Calu3 (cell line): ENCODE data around the gene TMEM132D. TPM values are rescaled to one million over a fixed set of nuclear protein-coding genes. Genes with fewer than 3 reads are reported as not detected.

ENCODE experiments used
- BruUV-seq: library from RNA; stranded (reverse); fragments of 400-500 nt; replicated peaks from 2 replicates; lab custom pipeline; 2021; lab: Mats Ljungman, UMichigan
- CTCF ChIA-PET: fragments of 300-600 bp; sonication (Branson Sonifier 250); formaldehyde crosslinking; loops from one replicate; lab custom pipeline; 2022; ENCODE audit warnings: antibody characterized with exemption; lab: Charles Lee
- DNase-seq: peaks from one replicate; pipeline ENCODE4 v3.0.0; 2022
- H3K27ac Mint-ChIP-seq: one replicate; pipeline ENCODE4 v1.8.0; 2022; ENCODE audit warnings: mixed read lengths; ENCODE audit not compliant: unreplicated experiment
- H3K27me3 Mint-ChIP-seq: one replicate; pipeline ENCODE4 v1.8.0; 2022; ENCODE audit warnings: mixed read lengths; ENCODE audit not compliant: unreplicated experiment
- H3K36me3 Mint-ChIP-seq: one replicate; pipeline ENCODE4 v1.8.0; 2022; ENCODE audit warnings: mild to moderate bottlenecking, moderate library complexity, mixed read lengths; ENCODE audit not compliant: insufficient read depth, unreplicated experiment
- H3K4me1 Mint-ChIP-seq: one replicate; pipeline ENCODE4 v1.8.0; 2022; ENCODE audit warnings: mild to moderate bottlenecking, low read depth, mixed read lengths; ENCODE audit not compliant: unreplicated experiment
- H3K4me3 Mint-ChIP-seq: one replicate; pipeline ENCODE4 v1.8.0; 2022; ENCODE audit warnings: mild to moderate bottlenecking, low read depth, moderate library complexity, mixed read lengths; ENCODE audit not compliant: unreplicated experiment
- H3K9me3 Mint-ChIP-seq: one replicate; pipeline ENCODE4 v1.8.0; 2022; ENCODE audit warnings: low read depth, mixed read lengths; ENCODE audit not compliant: unreplicated experiment
- CTCF ChIP-seq: fragments of 200-600 bp; IDR thresholded peaks from one replicate; pipeline ENCODE4 v1.8.0; 2022; ENCODE audit warnings: antibody characterized with exemption; ENCODE audit not compliant: unreplicated experiment
- intact Hi-C: fragments of 100-400 bp; cut with micrococcal nuclease; formaldehyde crosslinking; loops from one replicate; pipeline ENCODE4 v1.10.0; 2022; ENCODE audit not compliant: unreplicated experiment
- total RNA-seq: library from RNA; stranded (reverse); gene quantifications from 2 replicates; pipeline ENCODE4 v1.2.3, GENCODE V29; 2022

Gene TMEM132D
- total RNA-seq, 1 experiment from 2014 or later, result not detected

- H3K4me1 Mint-ChIP-seq, result no peaks in the 10 kb centered on the region
- no peaks in the 10 kb centered on the region for H3K27me3 Mint-ChIP-seq
- no peak overlapping the region for H3K27ac Mint-ChIP-seq
- H3K4me3 Mint-ChIP-seq, result no peak overlapping the region
- no peak for DNase-seq
- peaks cover 10% of the 10 kb centered on the region for H3K9me3 Mint-ChIP-seq
- CTCF ChIA-PET, result no interaction called here
- no peaks in the 10 kb centered on the region for H3K36me3 Mint-ChIP-seq
- intact Hi-C loops, result no loop called here
- no TSS peak for BruUV-seq
- TF ChIP-seq CTCF, result no peak
Observed at GRCh38 chr12:129571901-129572494, 331.8 kb downstream of the TMEM132D start.

- intact Hi-C loops, result no loop called here
- Mint-ChIP-seq H3K4me3 (no peak overlapping the region), H3K4me1 (no peaks in the 10 kb centered on the region), H3K27ac (no peak overlapping the region), H3K27me3 (no peaks in the 10 kb centered on the region), H3K36me3 (no peaks in the 10 kb centered on the region), H3K9me3 (peaks cover 13% of the 10 kb centered on the region)
- no TSS peak for BruUV-seq
- TF ChIP-seq CTCF, result no peak
- no peak for DNase-seq
- CTCF ChIA-PET, result no interaction called here
Observed at GRCh38 chr12:129570796-129571400, 332.9 kb downstream of the TMEM132D start.

GRCh38 chr12:129566800-129567199 lies 337.0 kb downstream of the TMEM132D start:
- intact Hi-C loops, result no loop called here
- Mint-ChIP-seq H3K36me3 (no peaks in the 10 kb centered on the region), H3K4me3 (no peak overlapping the region), H3K27me3 (no peaks in the 10 kb centered on the region), H3K27ac (no peak overlapping the region), H3K9me3 (peaks cover 12% of the 10 kb centered on the region), H3K4me1 (no peaks in the 10 kb centered on the region)
- TF ChIP-seq CTCF, result no peak
- no TSS peak for BruUV-seq
- no peak for DNase-seq
- CTCF ChIA-PET, result no interaction called here

- Mint-ChIP-seq H3K4me3 (no peak overlapping the region), H3K27me3 (no peaks in the 10 kb centered on the region), H3K9me3 (peaks cover 14% of the 10 kb centered on the region), H3K36me3 (no peaks in the 10 kb centered on the region), H3K4me1 (no peaks in the 10 kb centered on the region), H3K27ac (no peak overlapping the region)
- DNase-seq, result no peak
- CTCF ChIA-PET, result no interaction called here
- no peak for TF ChIP-seq CTCF
- intact Hi-C loops, result no loop called here
- BruUV-seq, result no TSS peak
Observed at GRCh38 chr12:129564768-129565167, 339.1 kb downstream of the TMEM132D start.
